ENCODE data around the gene MGLL. TPM values are rescaled to one million over a fixed set of nuclear protein-coding genes. Genes with fewer than 3 reads are reported as not detected.

MGLL gene
- total RNA-seq, 1 donor = 18.1 TPM

GRCh38 chr3:127853681-127854080, 31.4 kb upstream of the MGLL start:
- no peak overlapping the region for H3K27ac ChIP-seq (ENCODE audit: low read depth, low read length)
- no peak for DNase-seq (ENCODE audit: insufficient read length, low spot score, missing footprints)
- no peak overlapping the region for H3K4me3 ChIP-seq (ENCODE audit: insufficient read depth, low read length)
- H3K27me3 ChIP-seq (ENCODE audit: insufficient read depth, low read length) = no peaks in the 10 kb centered on the region
- H4K20me1 ChIP-seq (ENCODE audit: insufficient read depth, low read length) = no peaks in the 10 kb centered on the region
- no peak for TF ChIP-seq CTCF (IDR thresholded peaks at IDR 0.05; ENCODE audit: extremely low read depth, low read depth, low read length)
- no peak overlapping the region for H3K4me2 ChIP-seq (ENCODE audit: insufficient read depth, low read length)
- H3K4me1 ChIP-seq (ENCODE audit: insufficient read depth, low read length) = no peaks in the 10 kb centered on the region
- H3K9me3 ChIP-seq (ENCODE audit: low read depth, low read length) = no peaks in the 10 kb centered on the region
- H3K79me2 ChIP-seq (ENCODE audit: insufficient read depth, low read length) = no peaks in the 10 kb centered on the region
- H3K36me3 ChIP-seq (ENCODE audit: insufficient read depth, low read length) = no peaks in the 10 kb centered on the region
- no peak overlapping the region for H2AFZ ChIP-seq (ENCODE audit: low read length)

GRCh38 chr3:127851899-127852298, 29.6 kb upstream of the MGLL start:
- Histone ChIP-seq H4K20me1 (ENCODE audit: insufficient read depth, low read length) (no peaks in the 10 kb centered on the region), H3K4me2 (ENCODE audit: insufficient read depth, low read length) (no peak overlapping the region), H3K9me3 (ENCODE audit: low read depth, low read length) (no peaks in the 10 kb centered on the region), H3K27ac (ENCODE audit: low read depth, low read length) (no peak overlapping the region), H3K4me3 (ENCODE audit: insufficient read depth, low read length) (no peak overlapping the region), H3K79me2 (ENCODE audit: insufficient read depth, low read length) (no peaks in the 10 kb centered on the region), H3K4me1 (ENCODE audit: insufficient read depth, low read length) (no peaks in the 10 kb centered on the region), H2AFZ (ENCODE audit: low read length) (no peak overlapping the region), H3K36me3 (ENCODE audit: insufficient read depth, low read length) (no peaks in the 10 kb centered on the region), H3K27me3 (ENCODE audit: insufficient read depth, low read length) (peaks cover 9% of the 10 kb centered on the region)
- TF ChIP-seq CTCF (IDR thresholded peaks at IDR 0.05; ENCODE audit: extremely low read depth, low read depth, low read length) = no peak
- no peak for DNase-seq (ENCODE audit: insufficient read length, low spot score, missing footprints)

GRCh38 chr3:127849368-127849767, 27.1 kb upstream of the MGLL start:
- Histone ChIP-seq H3K79me2 (ENCODE audit: insufficient read depth, low read length) (no peaks in the 10 kb centered on the region), H3K4me2 (ENCODE audit: insufficient read depth, low read length) (no peak overlapping the region), H3K4me1 (ENCODE audit: insufficient read depth, low read length) (no peaks in the 10 kb centered on the region), H3K9me3 (ENCODE audit: low read depth, low read length) (no peaks in the 10 kb centered on the region), H2AFZ (ENCODE audit: low read length) (no peak overlapping the region), H3K27ac (ENCODE audit: low read depth, low read length) (no peak overlapping the region), H4K20me1 (ENCODE audit: insufficient read depth, low read length) (no peaks in the 10 kb centered on the region), H3K36me3 (ENCODE audit: insufficient read depth, low read length) (no peaks in the 10 kb centered on the region), H3K4me3 (ENCODE audit: insufficient read depth, low read length) (no peak overlapping the region), H3K27me3 (ENCODE audit: insufficient read depth, low read length) (peaks cover 12% of the 10 kb centered on the region)
- no peak for DNase-seq (ENCODE audit: insufficient read length, low spot score, missing footprints)
- TF ChIP-seq CTCF (IDR thresholded peaks at IDR 0.05; ENCODE audit: extremely low read depth, low read depth, low read length) = no peak

GRCh38 chr3:127848131-127849129, 26.1 kb upstream of the MGLL start:
- H3K27ac ChIP-seq (ENCODE audit: low read depth, low read length) = no peak overlapping the region

More at GRCh38 chr3:127848131-127849129, 26.1 kb upstream of the MGLL start:
- Histone ChIP-seq H2AFZ (ENCODE audit: low read length) (no peak overlapping the region), H3K9me3 (ENCODE audit: low read depth, low read length) (no peaks in the 10 kb centered on the region), H3K4me1 (ENCODE audit: insufficient read depth, low read length) (no peaks in the 10 kb centered on the region), H4K20me1 (ENCODE audit: insufficient read depth, low read length) (no peaks in the 10 kb centered on the region), H3K79me2 (ENCODE audit: insufficient read depth, low read length) (no peaks in the 10 kb centered on the region), H3K4me2 (ENCODE audit: insufficient read depth, low read length) (no peak overlapping the region), H3K27me3 (ENCODE audit: insufficient read depth, low read length) (peaks cover 13% of the 10 kb centered on the region), H3K36me3 (ENCODE audit: insufficient read depth, low read length) (no peaks in the 10 kb centered on the region), H3K4me3 (ENCODE audit: insufficient read depth, low read length) (no peak overlapping the region)
- TF ChIP-seq CTCF (IDR thresholded peaks at IDR 0.05; ENCODE audit: extremely low read depth, low read depth, low read length) = no peak
- DNase-seq (ENCODE audit: insufficient read length, low spot score, missing footprints) = no peak
